Gastrocnemius medialis (tissue), 4 donors: Measurements from ENCODE around the gene WFIKKN1. TPM values are rescaled to one million over a fixed set of nuclear protein-coding genes. Genes with fewer than 3 reads are reported as not detected.

ENCODE experiments used
- ATAC-seq, 2 donors: fragments of 150-250 bp; one replicate each; pipeline ENCODE4 v1.9.1; 2016
- DNase-seq, 2 donors: peaks; one replicate each; pipeline ENCODE4 v3.0.0-alpha.2; 2019
- H3K27ac ChIP-seq, 4 donors: fragments of 200-600 bp; sonication (generic); 1 replicate in 1 of 4; 2 replicates in 3 of 4; pipeline ENCODE4 v1.5.1; 2016 to 2018; ENCODE audit warnings: mild to moderate bottlenecking in 2 of 4, moderate library complexity in 1 of 4
- H3K27me3 ChIP-seq, 3 donors: fragments of 200-600 bp; sonication (generic) in 2 of 3; 1 replicate in 1 of 3; 2 replicates in 2 of 3; pipeline versions ENCODE4 v1.5.1 to v1.6.0; 2016 to 2019; ENCODE audit warnings: mild to moderate bottlenecking in 1 of 3, moderate library complexity in 1 of 3
- H3K36me3 ChIP-seq, 2 donors: fragments of 200-600 bp; sonication (generic) in 1 of 2; one replicate each; pipeline ENCODE4 v1.5.1; 2017 to 2018
- H3K4me1 ChIP-seq, 2 donors: fragments of 200-600 bp; sonication (generic) in 1 of 2; one replicate each; pipeline ENCODE4 v1.5.1; 2016 to 2017; ENCODE audit warnings: mild to moderate bottlenecking in 2 of 2
- H3K4me3 ChIP-seq, 4 donors: fragments of 200-600 bp; sonication (generic) in 3 of 4; 1 replicate in 1 of 4; 2 replicates in 3 of 4; pipeline ENCODE4 v1.5.1; 2016 to 2019; ENCODE audit warnings: mild to moderate bottlenecking in 2 of 4
- H3K9me3 ChIP-seq, 3 donors: fragments of 200-600 bp; sonication (generic) in 2 of 3; 1 replicate in 1 of 3; 2 replicates in 2 of 3; pipeline ENCODE4 v1.5.1; 2016 to 2019
- CTCF ChIP-seq, 5 experiments: fragments of 450-650 bp in 3 of 5; fragments of 200-600 bp in 2 of 5; sonication (generic) in 2 of 5; IDR thresholded peaks in 4 of 5; conservative IDR thresholded peaks in 1 of 5; 1 replicate in 4 of 5; 2 replicates in 1 of 5; pipeline ENCODE4 v1.5.1; 2016 to 2019; ENCODE audit warnings: antibody characterized with exemption in 5 of 5, mild to moderate bottlenecking in 3 of 5, moderate library complexity in 3 of 5
- POLR2A ChIP-seq, 2 donors: fragments of 450-650 bp; IDR thresholded peaks; one replicate each; pipeline ENCODE4 v1.6.1; 2017; ENCODE audit warnings: antibody characterized with exemption in 2 of 2, mild to moderate bottlenecking in 2 of 2, moderate library complexity in 2 of 2
- in situ Hi-C, 4 donors: fragments of 200-750 bp; cut with MboI; loops; one replicate each; pipeline versions ENCODE4 v1.15.0 to v1.8.0; 2017; ENCODE audit warnings: low sequenced_read_pairs in 4 of 4
- intact Hi-C: fragments of 100-400 bp; cut with DNase I; formaldehyde crosslinking; loops from one replicate; pipeline ENCODE4 v1.15.1; 2023; ENCODE audit warnings: low total_unique reads
- total RNA-seq, 4 donors: library from RNA; depleted of rRNA; stranded (reverse); fragments of >200 nt; gene quantifications; one replicate each; pipeline versions ENCODE4 v1.1.0 to v1.2.3, GENCODE V29; 2016

Gene WFIKKN1
- total RNA-seq, 4 donors from 2014 or later = 0.12 to 3.2 (median 1.3) TPM

- intact Hi-C loops = loop anchor here (1.0 to 10.0 kb wide), 2 partner anchors 11 to 414 kb away; partner anchors contain the start of gene FAM234A
- Histone ChIP-seq H3K9me3 (no peaks in the 10 kb centered on the region), H3K27ac (peak within 1 kb of the TSS; percentile 87 to 97 (median 96)), H3K4me3 (peak within 1 kb of the TSS; percentile 61 to 78 (median 65)), H3K36me3 (no peaks in the 10 kb centered on the region), H3K4me1 (peaks cover 35 to 55% of the 10 kb centered on the region in 2 donors), H3K27me3 (no peaks in the 10 kb centered on the region)
- DNase-seq = peak; percentile 84 to 88
- in situ Hi-C loops = no loop called here
- TF ChIP-seq POLR2A (IDR thresholded peaks at IDR 0.05) = peak; percentile 60 to 70
- no peak for TF ChIP-seq CTCF (IDR thresholded peaks at IDR 0.05 in 4 of 5, conservative IDR thresholded peaks at IDR 0.05 in 1 of 5)
- ATAC-seq = peak; percentile 85
Measured at GRCh38 chr16:648781-649589, 18.2 kb downstream of the WFIKKN1 start, which contains the start of gene WDR90. WDR90 (plus strand) TSS chr16:649365; CDS start chr16:649417, 52 bp downstream.

GRCh38 chr16:649631-650030 lies 18.8 kb downstream of the WFIKKN1 start:
- Histone ChIP-seq H3K4me3 (peak overlapping the region; percentile 61 to 78 (median 65)), H3K36me3 (no peaks in the 10 kb centered on the region), H3K4me1 (peaks cover 35 to 49% of the 10 kb centered on the region in 2 donors), H3K27ac (peak overlapping the region in 3 of 4 donors; percentile 87 to 97 (median 95)), H3K27me3 (no peaks in the 10 kb centered on the region), H3K9me3 (no peaks in the 10 kb centered on the region)
- in situ Hi-C loops (no loop called here), intact Hi-C loops (loop anchor here (1.0 to 10.0 kb wide), 2 partner anchors 11 to 415 kb away; partner anchors contain the start of gene FAM234A)
- TF ChIP-seq CTCF (IDR thresholded peaks at IDR 0.05 in 4 of 5, conservative IDR thresholded peaks at IDR 0.05 in 1 of 5) = no peak
- DNase-seq (no peak), ATAC-seq (no peak)

- Histone ChIP-seq H3K9me3 (no peaks in the 10 kb centered on the region), H3K27me3 (no peaks in the 10 kb centered on the region), H3K36me3 (no peaks in the 10 kb centered on the region), H3K4me3 (no peak overlapping the region), H3K4me1 (peaks cover 20 to 27% of the 10 kb centered on the region in 2 donors), H3K27ac (no peak overlapping the region)
- DNase-seq (no peak), ATAC-seq (no peak)
- TF ChIP-seq POLR2A (IDR thresholded peaks at IDR 0.05) (no peak), CTCF (IDR thresholded peaks at IDR 0.05 in 4 of 5, conservative IDR thresholded peaks at IDR 0.05 in 1 of 5) (no peak)
- in situ Hi-C loops (no loop called here), intact Hi-C loops (no loop called here)
Measured at GRCh38 chr16:651844-652243, 21.1 kb downstream of the WFIKKN1 start.

GRCh38 chr16:652454-653305 lies 21.9 kb downstream of the WFIKKN1 start:
- TF ChIP-seq CTCF (IDR thresholded peaks at IDR 0.05 in 4 of 5, conservative IDR thresholded peaks at IDR 0.05 in 1 of 5) (no peak), POLR2A (IDR thresholded peaks at IDR 0.05) (no peak)
- ATAC-seq = no peak

More at GRCh38 chr16:652454-653305, 21.9 kb downstream of the WFIKKN1 start:
- in situ Hi-C loops (no loop called here), intact Hi-C loops (no loop called here)
- Histone ChIP-seq H3K4me1 (peaks cover 13 to 19% of the 10 kb centered on the region in 2 donors), H3K27me3 (no peaks in the 10 kb centered on the region), H3K9me3 (no peaks in the 10 kb centered on the region), H3K27ac (no peak overlapping the region), H3K36me3 (no peaks in the 10 kb centered on the region), H3K4me3 (no peak overlapping the region)
- no peak for DNase-seq
